Glutamatergic neuron (in vitro differentiated cells): ENCODE results near the gene POLD2. TPM values are rescaled to one million over a fixed set of nuclear protein-coding genes. Genes with fewer than 3 reads are reported as not detected.
"Not testable (repeated sequence)": the region's sequence is repeated elsewhere in the genome, so short reads cannot be mapped to it uniquely, and the experiment has no call there.

Source experiments
- DNase-seq: peaks from one replicate; pipeline ENCODE4 v3.0.0; 2022
- H3K27ac Mint-ChIP-seq: one replicate; pipeline ENCODE4 v1.8.0; 2020; ENCODE audit warnings: mild to moderate bottlenecking, mixed read lengths, inconsistent platforms; ENCODE audit not compliant: unreplicated experiment
- H3K27me3 Mint-ChIP-seq: one replicate; pipeline ENCODE4 v1.8.0; 2020; ENCODE audit warnings: mild to moderate bottlenecking, moderate library complexity, mixed read lengths, inconsistent platforms; ENCODE audit not compliant: unreplicated experiment
- H3K36me3 Mint-ChIP-seq: one replicate; pipeline ENCODE4 v1.8.0; 2020; ENCODE audit warnings: mild to moderate bottlenecking, mixed read lengths, inconsistent platforms; ENCODE audit not compliant: unreplicated experiment
- H3K4me1 Mint-ChIP-seq: one replicate; pipeline ENCODE4 v1.8.0; 2020; ENCODE audit warnings: mild to moderate bottlenecking, low read depth, mixed read lengths, inconsistent platforms; ENCODE audit not compliant: unreplicated experiment
- H3K4me3 Mint-ChIP-seq: one replicate; pipeline ENCODE4 v1.8.0; 2020; ENCODE audit warnings: mild to moderate bottlenecking, mixed read lengths, inconsistent platforms; ENCODE audit not compliant: unreplicated experiment
- H3K9me3 Mint-ChIP-seq: one replicate; pipeline ENCODE4 v1.8.0; 2020; ENCODE audit warnings: mild to moderate bottlenecking, moderate library complexity, mixed read lengths, inconsistent platforms; ENCODE audit not compliant: unreplicated experiment
- long read RNA-seq: library from polyadenylated mRNA; unstranded; transcript quantifications from one replicate; pipeline ENCODE4 v2.0.0, GENCODE V29; 2020; ENCODE audit not compliant: unreplicated experiment
- total RNA-seq: library from RNA; stranded (reverse); fragmentation: NEBNext Ultra II Directional; extraction: Animal tissue kit (Norgen Biotek cat#: 25700); gene quantifications from one replicate; pipeline ENCODE4 v1.2.1, GENCODE V29; 2021; ENCODE audit not compliant: unreplicated experiment
- TF ChIP-seq, protein P1 (sequence below): fragments of 200-600 bp; sonication (generic); IDR thresholded peaks from one replicate; pipeline ENCODE4 v1.5.0; 2021; ENCODE audit not compliant: partially characterized antibody, unreplicated experiment

The POLD2 gene
- total RNA-seq: 71.2 TPM
- long read RNA-seq, transcript POLD2-218 (11 exons, 1,619 nt): major isoform, 44 of 86 reads
- long read RNA-seq, transcript POLD2-207 (11 exons, 1,659 nt): minor isoform, 15 of 86 reads
- long read RNA-seq, partial matches to known transcripts: 19 of 86 reads
- long read RNA-seq, other reads (novel, unspliced or antisense): 8 of 86 reads

DNA sequence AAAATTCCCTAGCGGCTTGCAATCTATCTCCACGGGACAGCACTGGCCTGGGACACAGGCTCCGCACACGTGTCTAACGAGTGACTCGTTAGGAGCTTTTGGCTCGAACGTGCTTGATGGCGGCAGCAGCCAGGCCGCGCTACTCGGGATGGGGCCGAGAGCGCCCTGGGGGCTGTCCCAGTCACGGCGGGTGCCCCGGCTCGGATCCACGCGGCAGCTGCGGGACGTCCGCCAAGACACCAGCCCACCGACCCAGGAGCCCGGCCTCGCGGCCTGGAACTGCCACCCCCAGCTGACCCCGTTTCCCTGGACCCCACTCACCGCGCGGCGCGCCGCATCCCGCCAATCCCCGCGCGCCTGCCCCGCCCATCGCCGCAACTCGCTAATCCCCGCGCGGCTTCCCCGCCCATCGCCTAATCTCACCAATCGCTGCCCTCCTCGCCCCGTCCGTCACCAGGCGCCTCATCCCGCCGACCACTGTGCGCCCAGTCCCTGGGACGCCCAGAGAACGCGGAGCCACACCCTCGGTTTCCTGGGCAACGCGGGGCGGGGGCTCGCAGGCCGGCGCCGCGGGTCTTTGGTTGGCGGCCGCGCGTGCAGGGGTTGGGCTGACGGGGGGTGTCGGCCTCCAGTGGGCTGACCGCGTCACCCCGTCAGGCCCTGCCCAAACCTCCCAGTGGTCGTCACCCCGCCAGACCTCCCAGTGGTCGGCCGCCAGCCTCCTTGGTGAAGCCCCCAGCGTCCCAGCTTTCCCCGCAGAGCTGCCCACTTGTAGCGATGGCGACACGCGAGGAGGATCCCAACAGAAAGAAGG is at the start of gene POLD2:
TSS of gene POLD2 (minus strand) at position 359 of the 814 bp plus-strand sequence. CDS start 1,495 bp downstream, outside the sequence.
- DNase-seq: peak; percentile 99
- Mint-ChIP-seq H3K9me3 (peaks cover 19% of the 10 kb centered on the region), H3K4me3 (peak within 1 kb of the TSS; percentile 98), H3K27ac (peak within 1 kb of the TSS; percentile 73), H3K36me3 (peaks cover 16% of the 10 kb centered on the region), H3K4me1 (peaks cover 10% of the 10 kb centered on the region), H3K27me3 (peaks cover 10% of the 10 kb centered on the region)
- TF ChIP-seq, protein P1, sequence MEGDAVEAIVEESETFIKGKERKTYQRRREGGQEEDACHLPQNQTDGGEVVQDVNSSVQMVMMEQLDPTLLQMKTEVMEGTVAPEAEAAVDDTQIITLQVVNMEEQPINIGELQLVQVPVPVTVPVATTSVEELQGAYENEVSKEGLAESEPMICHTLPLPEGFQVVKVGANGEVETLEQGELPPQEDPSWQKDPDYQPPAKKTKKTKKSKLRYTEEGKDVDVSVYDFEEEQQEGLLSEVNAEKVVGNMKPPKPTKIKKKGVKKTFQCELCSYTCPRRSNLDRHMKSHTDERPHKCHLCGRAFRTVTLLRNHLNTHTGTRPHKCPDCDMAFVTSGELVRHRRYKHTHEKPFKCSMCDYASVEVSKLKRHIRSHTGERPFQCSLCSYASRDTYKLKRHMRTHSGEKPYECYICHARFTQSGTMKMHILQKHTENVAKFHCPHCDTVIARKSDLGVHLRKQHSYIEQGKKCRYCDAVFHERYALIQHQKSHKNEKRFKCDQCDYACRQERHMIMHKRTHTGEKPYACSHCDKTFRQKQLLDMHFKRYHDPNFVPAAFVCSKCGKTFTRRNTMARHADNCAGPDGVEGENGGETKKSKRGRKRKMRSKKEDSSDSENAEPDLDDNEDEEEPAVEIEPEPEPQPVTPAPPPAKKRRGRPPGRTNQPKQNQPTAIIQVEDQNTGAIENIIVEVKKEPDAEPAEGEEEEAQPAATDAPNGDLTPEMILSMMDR: no peak

DNA sequence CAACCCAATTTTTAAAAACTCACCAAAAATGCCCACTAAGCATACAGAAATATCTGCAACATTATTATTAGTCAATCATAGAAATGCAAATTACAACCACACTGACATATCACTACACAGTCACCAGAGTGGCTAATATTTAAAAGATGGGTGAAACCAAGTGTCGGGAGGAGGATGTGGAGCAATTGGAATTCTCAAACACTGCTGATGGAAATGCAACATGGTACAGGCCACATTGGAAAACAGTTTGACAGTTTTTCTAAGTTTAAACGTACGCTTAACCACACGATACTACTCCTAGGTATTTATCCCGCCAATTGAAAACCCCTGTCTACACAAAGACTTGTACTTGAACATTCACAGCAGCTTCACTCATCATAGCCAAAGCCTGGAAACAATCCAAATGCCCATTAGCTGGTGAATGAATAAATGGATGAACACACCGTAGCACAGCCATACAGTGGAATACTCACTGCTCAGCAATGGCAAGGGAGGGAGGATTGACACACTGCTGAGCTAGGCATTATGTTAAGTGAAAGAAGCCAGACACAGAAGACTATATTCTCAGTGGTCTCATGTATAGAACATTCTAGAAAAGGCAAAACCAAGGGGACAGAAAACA is 49.6 kb upstream of the POLD2 start:
- TF ChIP-seq, protein P1: no peak
- Mint-ChIP-seq H3K27ac (no peak overlapping the region), H3K4me1 (peaks cover 13% of the 10 kb centered on the region), H3K27me3 (peaks cover 6% of the 10 kb centered on the region), H3K36me3 (peaks cover 20% of the 10 kb centered on the region), H3K9me3 (peaks cover 9% of the 10 kb centered on the region), H3K4me3 (no peak overlapping the region)
- DNase-seq: no peak

DNA sequence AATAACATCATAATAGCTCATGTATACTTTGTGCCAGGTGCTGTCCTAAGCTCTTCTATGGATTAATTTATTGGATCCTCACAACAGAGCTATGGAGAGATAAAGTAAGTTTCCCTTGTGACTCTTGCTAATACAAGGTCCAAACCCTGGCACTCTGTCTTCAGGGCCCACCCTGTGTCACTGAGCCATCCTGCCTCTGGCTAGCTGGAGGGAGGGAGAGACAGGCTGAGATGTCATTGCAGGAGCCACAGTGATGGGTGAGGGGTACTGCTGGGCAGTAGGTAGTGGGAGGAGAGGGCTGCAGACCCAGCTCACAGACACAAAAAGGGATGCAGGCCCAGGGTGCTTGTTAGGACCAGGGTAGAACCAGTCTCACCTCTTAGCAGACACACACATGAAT is 49.0 kb upstream of the POLD2 start:
- no peak for DNase-seq
- Mint-ChIP-seq H3K36me3 (peaks cover 20% of the 10 kb centered on the region), H3K27me3 (peaks cover 6% of the 10 kb centered on the region), H3K4me1 (peaks cover 10% of the 10 kb centered on the region), H3K4me3 (no peak overlapping the region), H3K27ac (no peak overlapping the region), H3K9me3 (peaks cover 9% of the 10 kb centered on the region)
- TF ChIP-seq, protein P1: no peak

DNA sequence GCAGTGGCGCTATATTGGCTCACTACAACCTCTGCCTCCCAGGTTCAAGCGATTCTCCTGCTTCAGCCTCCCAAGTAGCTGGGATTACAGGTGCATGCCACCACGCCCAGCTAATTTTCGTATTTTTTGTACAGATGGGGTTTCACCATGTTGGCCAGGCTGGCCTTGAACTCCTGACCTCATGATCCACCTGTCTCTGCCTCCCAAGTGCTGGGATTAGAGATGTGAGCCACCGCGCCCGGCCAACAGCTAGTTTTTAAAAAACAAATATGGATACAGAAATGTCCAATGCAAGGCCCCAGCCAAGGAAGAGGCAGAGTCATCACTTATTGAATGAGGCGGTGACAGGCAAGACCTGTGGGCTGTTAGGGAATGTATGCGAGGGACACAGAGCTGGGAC is 48.6 kb upstream of the POLD2 start:
- DNase-seq, H3K27me3 Mint-ChIP-seq, H3K27ac Mint-ChIP-seq, H3K9me3 Mint-ChIP-seq, H3K4me1 Mint-ChIP-seq, H3K4me3 Mint-ChIP-seq: not testable (repeated sequence)
- H3K36me3 Mint-ChIP-seq: peaks cover 20% of the 10 kb centered on the region

GRCh38 chr7:44167920-44168319 is 44.6 kb upstream of the POLD2 start:
- no peak for DNase-seq
- peaks cover 22% of the 10 kb centered on the region for H3K36me3 Mint-ChIP-seq
- no peak overlapping the region for H3K4me3 Mint-ChIP-seq
- no peaks in the 10 kb centered on the region for H3K9me3 Mint-ChIP-seq
- no peaks in the 10 kb centered on the region for H3K27me3 Mint-ChIP-seq
- TF ChIP-seq, protein P1: no peak
- no peak overlapping the region for H3K27ac Mint-ChIP-seq
- no peaks in the 10 kb centered on the region for H3K4me1 Mint-ChIP-seq
